T-helper 1 cell treated with Interleukin-12 subunit alpha and Interleukin-12 subunit beta and Interleukin-4 antibody, amounts not matched to agents 30 μg/mL and 1 μg/mL, for 36 hours (primary cell): ENCODE results near the gene USP53.
"Not testable (repeated sequence)": the region's sequence is repeated elsewhere in the genome, so short reads cannot be mapped to it uniquely, and the experiment has no call there.

Experiments
- H3K27ac Mint-ChIP-seq: one replicate; pipeline ENCODE4 v1.8.0; 2021; ENCODE audit warnings: mild to moderate bottlenecking, mixed read lengths
- H3K27me3 Mint-ChIP-seq: one replicate; pipeline ENCODE4 v1.8.0; 2021; ENCODE audit warnings: low read depth, mixed read lengths
- H3K36me3 Mint-ChIP-seq: one replicate; pipeline ENCODE4 v1.8.0; 2021; ENCODE audit warnings: low read depth, mixed read lengths
- H3K4me1 Mint-ChIP-seq: one replicate; pipeline ENCODE4 v1.8.0; 2021; ENCODE audit warnings: low read depth, mixed read lengths
- H3K4me3 Mint-ChIP-seq: one replicate; pipeline ENCODE4 v1.8.0; 2021; ENCODE audit warnings: mild to moderate bottlenecking, moderate library complexity, mixed read lengths
- H3K9me3 Mint-ChIP-seq: one replicate; pipeline ENCODE4 v1.8.0; 2021; ENCODE audit warnings: mixed read lengths

Gene USP53

DNA sequence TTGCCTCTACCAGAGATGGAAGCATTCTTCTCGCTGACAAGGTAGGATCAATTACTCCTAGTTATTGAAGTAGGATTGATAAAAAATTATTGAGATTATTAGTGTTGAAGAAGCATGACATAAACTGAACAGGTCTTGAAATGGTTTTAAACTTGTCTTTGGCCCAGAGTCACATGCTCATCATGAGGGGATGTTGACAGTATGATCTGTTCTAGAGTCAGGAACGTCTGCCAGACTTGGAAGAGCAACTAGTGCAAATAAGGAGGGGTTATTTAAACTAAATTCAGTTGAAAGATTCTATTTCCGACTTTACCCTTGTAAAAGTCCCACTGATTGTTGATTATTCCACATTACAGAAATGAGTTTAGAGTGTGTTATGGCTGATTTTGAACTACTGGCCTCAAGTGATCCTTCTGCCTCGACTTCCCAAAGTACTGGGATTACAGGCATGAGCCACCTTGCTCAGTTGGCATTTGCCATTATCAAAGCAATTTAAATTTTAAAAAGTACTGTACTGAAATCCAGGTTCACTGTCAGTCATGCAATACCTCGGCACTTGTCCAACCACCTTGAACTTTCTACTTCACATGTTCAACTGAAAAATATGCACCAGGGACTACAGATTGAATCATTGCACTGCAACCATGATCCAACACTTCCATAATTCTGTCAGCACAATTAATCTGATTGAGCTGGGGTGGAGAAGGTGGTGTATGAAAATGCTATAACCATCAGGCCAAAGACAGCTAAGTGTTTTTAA, 89.7 kb downstream of the USP53 start:
- H3K9me3 Mint-ChIP-seq: peaks cover 3% of the 10 kb centered on the region
- H3K27ac Mint-ChIP-seq: no peak overlapping the region
- peaks cover 11% of the 10 kb centered on the region for H3K27me3 Mint-ChIP-seq
- H3K4me3 Mint-ChIP-seq: no peak overlapping the region
- H3K4me1 Mint-ChIP-seq: peaks cover 31% of the 10 kb centered on the region
- H3K36me3 Mint-ChIP-seq: peaks cover 16% of the 10 kb centered on the region

- H3K27ac Mint-ChIP-seq: no peak overlapping the region
- peaks cover 22% of the 10 kb centered on the region for H3K27me3 Mint-ChIP-seq
These were observed 91.2 kb downstream of the USP53 start for GRCh38 chr4:119303587-119304305.

DNA sequence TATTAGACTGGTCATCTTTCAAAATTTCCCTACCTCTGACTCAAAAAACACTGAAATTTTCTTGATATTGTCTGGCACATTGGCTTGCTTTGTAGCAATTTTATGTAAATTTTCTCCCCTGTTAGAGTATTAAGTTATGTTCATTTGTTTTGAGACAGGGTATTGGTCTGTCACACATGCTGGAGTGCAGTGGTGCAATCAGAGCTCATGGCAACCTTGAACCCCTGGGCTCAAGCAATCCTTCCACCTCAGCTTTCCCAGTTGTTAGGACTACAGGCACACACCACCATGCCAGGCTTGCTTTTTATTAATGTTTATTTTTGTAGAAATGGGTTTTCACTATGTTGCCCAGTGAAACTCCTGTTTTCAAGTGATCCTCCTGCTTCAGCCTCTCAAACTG, 91.9 kb downstream of the USP53 start:
- H3K9me3 Mint-ChIP-seq: peaks cover 3% of the 10 kb centered on the region
- no peak overlapping the region for H3K4me3 Mint-ChIP-seq
- H3K4me1 Mint-ChIP-seq: peaks cover 14% of the 10 kb centered on the region
- peaks cover 23% of the 10 kb centered on the region for H3K27me3 Mint-ChIP-seq
- H3K36me3 Mint-ChIP-seq: peaks cover 3% of the 10 kb centered on the region
- no peak overlapping the region for H3K27ac Mint-ChIP-seq

More at GRCh38 chr4:119303587-119304305, 91.2 kb downstream of the USP53 start:
- H3K4me3 Mint-ChIP-seq: no peak overlapping the region
- H3K4me1 Mint-ChIP-seq: peaks cover 21% of the 10 kb centered on the region
- H3K9me3 Mint-ChIP-seq: peaks cover 3% of the 10 kb centered on the region
- H3K36me3 Mint-ChIP-seq: peaks cover 8% of the 10 kb centered on the region

GRCh38 chr4:119307606-119308005, 95.1 kb downstream of the USP53 start:
- Mint-ChIP-seq H3K27me3 (peaks cover 27% of the 10 kb centered on the region), H3K4me1 (peaks cover 2% of the 10 kb centered on the region), H3K9me3 (peaks cover 3% of the 10 kb centered on the region), H3K36me3 (peaks cover 3% of the 10 kb centered on the region), H3K4me3 (no peak overlapping the region), H3K27ac (no peak overlapping the region)

- H3K4me1 Mint-ChIP-seq: peaks cover 2% of the 10 kb centered on the region
- H3K27ac Mint-ChIP-seq: no peak overlapping the region
- no peaks in the 10 kb centered on the region for H3K36me3 Mint-ChIP-seq
- peaks cover 42% of the 10 kb centered on the region for H3K27me3 Mint-ChIP-seq
- H3K4me3 Mint-ChIP-seq: no peak overlapping the region
- H3K9me3 Mint-ChIP-seq: no peaks in the 10 kb centered on the region
These were observed 98.3 kb downstream of the USP53 start for GRCh38 chr4:119310826-119311225.

- H3K4me3 Mint-ChIP-seq: no peak overlapping the region
- H3K4me1 Mint-ChIP-seq: no peaks in the 10 kb centered on the region
- H3K27me3 Mint-ChIP-seq: peaks cover 39% of the 10 kb centered on the region
- no peaks in the 10 kb centered on the region for H3K9me3 Mint-ChIP-seq
- no peaks in the 10 kb centered on the region for H3K36me3 Mint-ChIP-seq
- H3K27ac Mint-ChIP-seq: no peak overlapping the region
These were observed 100.7 kb downstream of the USP53 start for GRCh38 chr4:119313237-119313636.

DNA sequence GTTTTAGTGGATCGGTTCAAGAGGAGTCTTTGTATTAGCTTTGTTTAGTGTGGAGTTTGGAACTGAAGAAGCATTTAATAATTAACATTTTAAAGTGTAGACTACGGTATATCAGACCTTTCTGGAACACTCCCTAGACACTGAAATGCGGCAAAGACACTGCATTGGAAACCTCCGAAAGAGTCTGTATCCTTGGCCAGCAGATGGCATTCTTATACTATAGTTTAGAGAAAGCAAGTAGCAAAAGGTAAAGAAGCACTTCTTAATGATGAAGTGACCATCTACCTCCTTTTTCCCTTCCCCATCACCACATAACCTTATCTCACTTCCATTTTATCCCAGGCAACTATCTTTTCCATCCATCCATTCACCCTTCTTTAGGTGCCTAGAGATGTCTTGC, 101.8 kb downstream of the USP53 start:
- Mint-ChIP-seq H3K27ac (no peak overlapping the region), H3K27me3 (peaks cover 34% of the 10 kb centered on the region), H3K9me3 (no peaks in the 10 kb centered on the region), H3K4me1 (no peaks in the 10 kb centered on the region), H3K36me3 (no peaks in the 10 kb centered on the region), H3K4me3 (no peak overlapping the region)

DNA sequence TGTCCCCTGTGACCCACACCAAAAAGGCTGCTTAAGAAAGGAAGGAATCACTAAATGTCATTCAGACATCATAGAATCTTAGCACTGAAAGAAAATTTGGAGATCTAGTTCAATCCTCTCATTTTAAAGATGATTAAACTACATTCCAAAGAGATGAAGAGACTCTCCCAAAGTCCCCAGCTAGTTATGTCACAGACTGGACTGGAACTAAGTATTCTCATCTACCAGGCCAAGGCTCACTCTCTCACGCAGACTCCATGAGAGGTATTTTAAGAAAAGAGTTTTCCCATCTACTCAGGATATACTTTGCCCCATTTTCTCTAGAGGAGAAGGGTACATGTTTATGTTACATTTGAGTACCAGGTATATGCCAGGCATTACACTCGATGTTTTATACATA, 102.5 kb downstream of the USP53 start:
- Mint-ChIP-seq H3K27me3 (peaks cover 34% of the 10 kb centered on the region), H3K9me3 (no peaks in the 10 kb centered on the region), H3K27ac (peak overlapping the region; percentile 18), H3K4me3 (no peak overlapping the region), H3K36me3 (no peaks in the 10 kb centered on the region), H3K4me1 (no peaks in the 10 kb centered on the region)

GRCh38 chr4:119317990-119318389, 105.5 kb downstream of the USP53 start:
- no peak overlapping the region for H3K27ac Mint-ChIP-seq

GRCh38 chr4:119321921-119322687, 109.6 kb downstream of the USP53 start, which contains the start of gene FABP2:
Gene FABP2, minus strand, starts transcription at chr4:119322138. Its CDS starts 36 bp downstream, at chr4:119322102.
- Mint-ChIP-seq H3K27ac (no peak within 1 kb of the TSS), H3K4me3 (no peak within 1 kb of the TSS), H3K4me1 (no peaks in the 10 kb centered on the region), H3K9me3 (no peaks in the 10 kb centered on the region), H3K27me3 (peaks cover 10% of the 10 kb centered on the region), H3K36me3 (no peaks in the 10 kb centered on the region)

More at GRCh38 chr4:119317990-119318389, 105.5 kb downstream of the USP53 start:
- Mint-ChIP-seq H3K4me1 (no peaks in the 10 kb centered on the region), H3K36me3 (no peaks in the 10 kb centered on the region), H3K27me3 (peaks cover 33% of the 10 kb centered on the region), H3K9me3 (no peaks in the 10 kb centered on the region), H3K4me3 (no peak overlapping the region)

GRCh38 chr4:119328695-119329094, 116.2 kb downstream of the USP53 start:
- no peaks in the 10 kb centered on the region for H3K9me3 Mint-ChIP-seq
- no peaks in the 10 kb centered on the region for H3K4me1 Mint-ChIP-seq
- H3K36me3 Mint-ChIP-seq: peaks cover 2% of the 10 kb centered on the region
- H3K27me3 Mint-ChIP-seq: peaks cover 6% of the 10 kb centered on the region
- H3K4me3 Mint-ChIP-seq: no peak overlapping the region
- no peak overlapping the region for H3K27ac Mint-ChIP-seq

GRCh38 chr4:119329835-119330620, 117.5 kb downstream of the USP53 start:
- Mint-ChIP-seq H3K27ac (no peak overlapping the region), H3K4me1 (no peaks in the 10 kb centered on the region), H3K4me3 (no peak overlapping the region)

DNA sequence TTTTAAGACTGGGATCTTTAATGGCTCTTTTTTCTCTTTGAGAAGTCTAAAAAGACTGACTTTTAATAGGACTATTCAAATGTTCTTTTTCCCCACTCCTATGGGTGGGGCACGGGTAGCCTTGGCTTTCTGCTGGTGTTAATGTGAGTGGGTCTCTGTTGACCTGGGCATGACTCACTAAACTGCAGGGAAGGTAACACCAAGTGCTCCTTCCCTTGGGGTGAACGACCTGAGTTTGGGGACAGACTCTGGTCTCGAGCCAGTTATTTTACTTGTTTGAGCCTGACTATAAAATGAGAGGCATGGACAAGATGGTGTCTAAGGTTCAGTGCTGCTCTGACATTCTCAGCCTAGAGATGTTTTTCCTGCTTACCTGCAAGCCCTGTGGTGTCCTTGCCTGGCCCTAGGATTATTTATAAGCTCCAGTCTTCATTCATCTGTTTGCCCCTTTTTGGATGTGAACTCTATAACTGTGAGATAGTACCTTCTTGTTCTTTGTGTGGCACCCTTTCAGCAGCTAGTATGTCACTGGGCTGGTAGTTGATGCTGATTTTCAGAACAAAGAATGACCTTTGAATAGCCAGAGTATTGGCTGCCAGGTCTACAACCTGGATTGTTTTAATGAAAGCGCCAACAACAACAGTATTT, 123.9 kb downstream of the USP53 start:
- not testable (repeated sequence) for H3K9me3 Mint-ChIP-seq, H3K4me3 Mint-ChIP-seq, H3K36me3 Mint-ChIP-seq, H3K27ac Mint-ChIP-seq, H3K4me1 Mint-ChIP-seq, H3K27me3 Mint-ChIP-seq

More at GRCh38 chr4:119329835-119330620, 117.5 kb downstream of the USP53 start:
- H3K36me3 Mint-ChIP-seq: peaks cover 2% of the 10 kb centered on the region
- no peaks in the 10 kb centered on the region for H3K9me3 Mint-ChIP-seq
- H3K27me3 Mint-ChIP-seq: peaks cover 6% of the 10 kb centered on the region
